GM19043 (cell line): ENCODE results near the gene CASP3.

Experiments used
- ATAC-seq: cut with Tn5 transposase; IDR thresholded peaks from one replicate; pipeline ENCODE4 v1.9.1; 2021; ENCODE audit warnings: low read depth; ENCODE audit not compliant: unreplicated experiment

The CASP3 gene

DNA sequence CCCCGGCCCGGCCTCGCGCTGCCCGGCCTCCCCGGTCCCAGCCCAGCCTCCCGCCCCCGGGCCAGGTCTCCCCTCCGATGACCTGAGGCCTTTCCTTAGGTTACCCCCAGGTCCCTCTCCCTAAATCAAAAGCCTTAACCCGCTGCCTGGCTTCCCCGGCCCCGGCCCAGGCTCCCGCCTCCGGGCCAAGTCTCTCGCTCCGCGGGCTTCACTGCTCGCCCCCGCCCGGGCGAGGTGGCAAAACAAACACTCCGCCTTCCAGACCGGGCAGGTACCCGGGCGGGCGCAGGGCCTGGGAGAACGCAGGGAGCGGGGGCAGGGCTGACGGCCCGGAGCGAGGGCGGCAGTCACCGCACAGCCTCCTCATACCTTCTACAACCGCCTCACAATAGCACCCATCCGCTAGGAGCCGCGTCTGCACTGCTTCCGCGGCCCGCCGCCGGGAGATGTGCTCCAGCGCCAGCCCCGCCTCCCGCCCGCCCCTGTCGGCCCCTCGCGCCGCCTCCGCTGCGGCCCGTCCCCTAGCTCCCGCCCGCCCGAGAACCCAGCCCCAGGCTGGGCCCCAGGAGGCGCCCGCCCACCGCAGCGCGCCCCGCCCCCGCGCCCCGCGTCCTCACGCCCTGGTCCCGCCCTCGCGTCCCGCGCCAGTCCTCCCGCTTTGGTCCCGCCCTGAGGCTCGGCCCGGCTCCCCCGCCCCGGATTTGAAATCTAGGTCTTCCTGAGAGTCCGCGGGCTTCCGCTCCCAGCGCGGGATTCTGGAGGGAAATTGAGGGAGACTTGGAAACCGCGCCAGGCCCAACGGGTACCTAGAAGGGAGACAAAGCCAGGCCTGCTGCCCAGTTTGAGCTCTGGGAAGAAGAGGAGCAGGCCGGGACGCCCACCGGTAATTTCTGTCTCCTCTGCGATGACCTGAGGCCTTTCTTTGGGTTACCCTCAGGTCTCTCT, at the start of gene CASP3, which contains the start of gene PRIMPOL:
CASP3 (minus strand) TSS at position 422 of the 945 bp plus-strand sequence. CDS start 10,994 bp downstream, outside the sequence.
PRIMPOL (plus strand) TSS at position 713 of the 945 bp plus-strand sequence. CDS start 7,403 bp downstream, outside the sequence.
- ATAC-seq = peak; percentile 72

DNA sequence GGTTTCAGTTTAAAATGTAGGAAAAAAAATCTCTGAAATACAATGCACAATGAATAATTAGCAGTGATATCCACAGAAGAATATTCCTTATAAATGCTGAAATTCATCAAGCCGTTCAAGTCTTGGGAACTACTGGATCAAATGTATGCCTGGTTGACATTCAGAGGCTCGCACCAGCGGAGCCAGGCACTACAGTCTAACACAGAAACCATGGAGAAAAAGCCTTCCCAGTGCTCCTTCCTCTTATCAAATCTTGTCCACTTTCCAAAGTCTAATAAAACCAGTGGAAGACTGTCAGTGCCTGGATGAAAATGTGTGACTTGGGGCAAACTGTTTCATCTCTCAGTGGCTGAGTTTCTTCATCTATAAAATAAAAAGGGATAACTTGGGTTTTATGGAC, 48.7 kb upstream of the CASP3 start:
- no peak for ATAC-seq

DNA sequence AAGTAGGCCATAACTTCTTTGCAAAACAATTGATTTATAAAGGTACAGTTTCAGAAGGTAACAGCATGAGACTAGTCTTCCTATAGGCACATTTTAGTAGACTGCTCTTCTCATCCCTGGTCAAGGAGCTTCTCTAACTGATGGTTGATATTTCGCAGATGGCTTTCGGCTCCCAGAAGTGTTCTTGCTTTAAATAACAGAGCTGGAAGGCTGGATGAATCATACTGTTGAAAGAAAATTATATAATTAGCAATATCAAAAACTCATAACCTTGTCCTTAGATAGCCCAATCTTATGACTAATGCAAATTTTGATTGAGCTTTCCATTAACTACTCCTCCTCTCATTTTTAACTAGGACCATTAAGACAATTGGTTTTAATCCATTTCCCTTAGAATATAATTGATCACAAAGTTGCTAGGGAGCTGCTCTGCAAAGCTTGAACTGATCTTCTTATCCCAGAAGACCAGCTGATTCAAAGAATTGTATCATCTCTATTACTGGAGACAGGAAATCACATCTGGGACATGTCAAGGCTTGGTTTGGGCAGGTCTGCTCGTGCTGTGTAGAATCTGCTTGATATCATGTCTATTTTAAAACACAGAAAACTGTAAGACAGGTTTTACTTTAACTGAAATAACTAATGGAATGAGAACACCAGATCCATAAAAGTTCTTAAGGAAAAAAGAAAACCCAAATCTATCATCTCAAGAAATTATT, 46.1 kb upstream of the CASP3 start:
- ATAC-seq = no peak

DNA sequence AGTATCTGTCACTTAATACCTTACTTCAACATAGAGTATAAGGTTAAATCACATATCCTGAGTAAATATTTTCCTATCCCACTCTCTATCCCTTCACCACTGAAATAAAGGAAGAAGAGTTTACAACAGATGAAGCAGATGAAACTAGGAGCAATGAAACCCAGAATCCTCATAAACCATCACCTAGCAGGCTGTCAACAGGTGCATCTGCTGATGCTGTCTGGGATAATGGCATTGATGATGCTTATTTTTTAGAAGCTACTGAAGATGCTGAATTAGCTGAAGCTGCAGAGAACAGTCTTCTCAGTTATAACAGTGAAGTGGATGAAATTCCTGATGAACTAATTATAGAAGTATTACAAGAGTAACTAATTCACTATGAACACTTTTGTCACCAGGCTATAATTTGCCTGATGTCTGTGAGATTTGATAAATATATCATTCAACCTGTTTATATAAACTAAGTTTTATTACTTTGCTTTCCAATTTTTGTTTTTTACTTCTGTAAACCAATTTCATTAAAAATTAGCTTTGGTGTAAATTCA, 45.2 kb upstream of the CASP3 start:
- no peak for ATAC-seq

DNA sequence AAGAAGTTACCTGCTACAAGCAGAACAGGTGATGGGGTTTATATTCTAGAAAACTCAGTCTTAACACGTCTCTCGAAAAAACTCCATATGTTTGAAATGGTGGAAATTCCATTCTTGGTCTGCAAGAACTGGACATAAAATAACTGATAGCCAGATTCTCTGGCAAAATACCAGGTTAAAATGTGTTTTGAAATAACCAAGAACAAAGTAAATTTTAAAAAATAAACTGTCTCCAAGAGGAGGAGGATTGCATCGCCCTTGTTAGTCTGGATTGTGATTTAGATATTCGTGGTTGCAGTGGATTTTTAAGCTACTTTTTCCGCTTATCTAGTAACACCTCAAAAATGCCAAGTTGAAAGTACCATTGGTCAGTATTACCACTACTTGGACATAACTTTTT, 43.8 kb upstream of the CASP3 start:
- no peak for ATAC-seq

DNA sequence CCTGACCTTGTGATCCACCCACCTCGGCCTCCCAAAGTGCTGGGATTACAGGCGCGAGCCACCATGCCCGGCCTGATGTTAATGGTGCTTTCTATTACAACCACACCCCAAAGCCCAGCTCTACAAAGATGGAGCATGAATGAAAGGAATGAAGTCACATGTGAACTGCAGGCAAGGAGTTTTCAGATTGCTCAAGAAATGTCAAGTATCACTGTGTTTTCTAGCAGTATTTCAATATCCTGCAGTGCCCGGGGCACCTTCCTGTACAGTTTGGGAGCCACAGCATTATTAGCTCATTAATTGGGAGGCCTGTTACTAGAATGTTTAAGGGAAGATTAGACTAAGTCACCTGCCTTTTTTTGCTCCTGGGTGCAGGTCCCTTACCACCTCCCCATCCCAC, 40.4 kb upstream of the CASP3 start:
- ATAC-seq = no peak

DNA sequence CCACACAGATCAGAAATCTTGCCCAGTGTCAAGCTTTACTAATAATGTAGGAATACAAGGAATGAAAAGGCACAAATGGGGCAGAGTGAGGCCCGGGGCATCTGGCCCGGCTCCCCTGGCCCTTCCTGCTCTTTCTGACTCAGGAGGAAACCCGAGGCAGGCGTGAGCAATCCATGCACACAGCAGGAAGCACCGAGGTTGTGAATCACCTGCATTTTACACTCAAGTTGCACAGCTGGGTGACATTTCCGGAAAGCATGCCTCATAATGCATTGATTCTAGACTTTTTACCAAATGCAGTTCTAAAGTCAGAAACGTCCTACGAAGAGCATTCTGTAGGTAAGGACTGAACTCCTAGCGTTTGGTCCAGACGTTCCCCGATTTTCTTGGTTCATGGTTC, 39.2 kb upstream of the CASP3 start:
- no peak for ATAC-seq

DNA sequence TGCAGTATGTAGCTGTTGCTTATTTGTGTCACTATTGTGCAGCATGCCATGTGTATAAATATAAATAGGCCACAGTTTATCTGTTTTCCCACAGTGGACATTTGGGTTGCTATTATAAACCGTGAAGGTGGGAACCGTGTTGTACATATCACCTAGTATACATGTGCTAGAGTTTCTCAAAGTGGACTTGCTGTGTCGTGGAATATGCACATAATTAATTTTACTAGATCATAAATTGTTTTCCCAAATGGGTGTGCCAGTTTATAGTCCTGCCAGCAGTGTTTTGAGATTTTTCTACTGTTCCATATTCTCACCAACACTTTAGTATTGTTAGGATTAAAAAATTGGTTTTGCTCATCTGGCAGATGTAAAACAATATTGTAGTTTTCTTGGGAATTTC, 38.8 kb upstream of the CASP3 start:
- no peak for ATAC-seq

DNA sequence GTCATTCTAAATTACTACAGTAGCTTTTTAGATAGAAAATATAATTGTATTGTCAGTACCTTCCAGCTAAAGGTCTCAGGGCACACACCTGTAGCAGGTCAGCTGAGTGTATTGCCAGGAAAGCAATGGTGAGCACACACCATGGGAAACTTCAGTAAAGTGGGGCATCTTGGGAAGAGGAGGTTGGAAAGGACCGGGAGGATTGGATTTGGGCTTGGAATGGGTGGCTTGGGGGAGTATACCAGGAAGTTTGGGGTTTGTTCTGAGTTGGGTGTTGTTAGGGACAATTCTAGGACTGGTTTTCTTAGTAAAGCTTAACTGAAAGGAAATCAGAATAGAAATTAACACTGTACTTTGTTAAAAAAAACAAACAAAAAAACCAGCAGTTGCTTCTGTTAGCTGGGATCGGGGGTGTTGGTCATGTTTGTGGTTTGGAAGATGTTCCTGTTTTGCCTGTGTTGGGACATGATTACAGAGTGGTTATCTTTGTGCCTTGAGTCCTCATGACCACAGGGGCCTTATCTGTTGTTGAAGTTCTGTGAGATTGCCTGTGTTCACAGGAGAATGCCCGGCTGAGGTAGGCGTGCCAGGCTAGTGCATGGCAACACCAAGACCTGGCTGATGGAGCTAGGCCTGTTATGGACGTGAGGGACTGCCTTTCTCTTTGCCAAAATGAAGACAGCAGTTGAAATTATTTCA, 35.4 kb upstream of the CASP3 start:
- ATAC-seq = no peak

DNA sequence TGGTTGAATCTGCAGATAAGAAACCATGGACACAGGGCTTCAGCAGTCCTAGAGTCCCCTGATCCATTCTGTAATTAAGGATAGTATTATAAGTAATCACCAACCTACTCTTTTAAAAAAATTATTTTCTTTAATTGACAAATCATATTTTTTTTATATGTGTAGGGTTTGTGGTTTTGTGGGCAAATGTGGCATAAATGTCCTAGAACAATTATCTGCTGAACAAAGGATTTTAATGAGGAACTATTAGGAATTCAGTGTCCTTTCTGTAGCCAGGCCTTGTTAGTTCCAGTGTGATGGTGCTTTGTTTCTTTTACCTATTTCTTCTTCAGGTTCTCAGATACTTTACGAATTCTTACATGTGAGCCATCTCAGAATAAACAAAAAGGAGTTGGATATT, 32.7 kb upstream of the CASP3 start:
- ATAC-seq = no peak

DNA sequence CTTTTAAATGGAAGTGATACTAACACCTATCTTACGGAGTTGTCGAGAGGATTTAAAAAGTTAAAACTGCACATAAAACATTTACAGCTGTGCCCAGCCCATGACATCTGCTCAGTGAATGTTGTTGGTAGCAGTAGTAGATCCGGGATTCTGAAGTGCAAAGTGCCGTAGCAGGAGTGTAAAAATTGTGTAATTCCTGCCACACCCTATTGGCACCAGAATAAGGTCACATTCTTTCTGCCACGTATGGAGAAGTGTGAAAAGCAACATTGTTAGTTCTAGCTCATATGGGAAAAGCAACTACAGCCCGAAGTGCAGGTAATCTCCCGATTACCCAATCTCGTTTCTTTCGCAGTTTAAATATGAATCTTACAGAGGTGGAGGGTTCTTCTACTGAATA, 31.5 kb upstream of the CASP3 start:
- no peak for ATAC-seq

DNA sequence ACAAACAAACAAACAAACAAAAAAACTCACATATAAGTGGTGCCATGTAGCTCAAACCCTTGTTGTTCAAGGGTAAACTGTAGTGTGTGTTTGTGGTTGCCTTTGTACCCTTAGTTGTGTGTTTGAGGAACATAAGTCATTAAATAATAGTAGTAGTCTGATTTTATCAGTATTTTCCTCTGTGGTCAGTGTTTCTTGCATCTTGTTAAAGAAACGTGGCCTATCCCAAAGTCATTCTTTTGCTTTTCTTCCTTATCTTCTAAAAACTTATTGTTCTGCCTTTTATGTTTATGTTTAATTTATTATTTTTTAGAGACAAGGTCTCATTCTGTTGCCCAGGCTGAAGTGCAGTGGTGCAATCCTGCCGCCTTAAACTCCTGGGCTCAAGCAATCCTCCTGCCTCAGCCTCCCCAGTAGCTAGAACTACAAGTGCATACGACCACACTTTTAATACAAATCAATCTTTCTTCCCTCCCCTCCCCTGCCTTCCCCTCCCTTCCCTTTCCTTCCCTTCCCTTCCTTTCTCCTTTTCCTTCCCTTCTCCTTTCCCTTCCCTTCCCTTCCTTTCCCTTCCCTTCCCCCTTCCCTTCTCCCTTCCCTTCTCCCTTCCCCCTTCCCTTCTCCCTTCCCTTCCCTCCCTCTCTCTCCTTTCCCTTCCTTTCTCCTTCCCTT, 26.7 kb upstream of the CASP3 start:
- no peak for ATAC-seq

DNA sequence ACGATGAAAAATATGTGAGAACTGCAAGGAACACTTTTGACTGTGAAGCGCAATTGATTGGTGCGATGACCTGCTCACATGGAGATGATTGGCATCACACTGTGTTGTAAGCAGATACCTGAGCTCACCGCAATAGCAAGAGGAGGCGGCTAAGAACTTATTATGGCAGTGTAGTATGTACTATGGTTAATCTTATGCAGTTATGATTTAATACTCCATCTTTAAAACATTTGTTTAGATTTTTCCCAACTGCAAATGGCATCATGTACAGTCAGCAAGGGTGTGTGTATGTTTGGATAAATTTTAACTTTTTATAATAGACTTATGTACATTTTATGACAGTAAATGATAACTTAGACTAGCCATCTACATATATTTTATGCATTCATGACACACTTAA, 25.8 kb upstream of the CASP3 start:
- ATAC-seq = no peak

DNA sequence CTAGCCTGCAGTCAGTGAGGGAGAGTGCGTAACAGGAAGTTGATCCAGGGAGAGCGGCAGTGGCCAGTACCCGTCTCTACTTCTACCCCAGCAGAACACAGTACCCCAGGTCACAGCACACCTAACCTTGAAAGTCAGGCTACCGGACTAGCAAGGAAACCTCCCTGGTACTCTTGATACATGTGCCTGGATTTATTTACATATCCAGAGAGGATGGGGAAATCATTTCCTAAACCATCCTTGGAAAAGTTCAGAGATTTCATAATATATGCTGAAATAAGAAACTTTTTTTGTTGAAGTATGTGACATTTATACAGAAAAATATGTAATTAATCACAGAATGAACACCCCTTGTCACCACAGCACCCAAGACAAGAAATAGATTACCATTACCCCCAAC, 24.8 kb upstream of the CASP3 start:
- ATAC-seq = no peak

DNA sequence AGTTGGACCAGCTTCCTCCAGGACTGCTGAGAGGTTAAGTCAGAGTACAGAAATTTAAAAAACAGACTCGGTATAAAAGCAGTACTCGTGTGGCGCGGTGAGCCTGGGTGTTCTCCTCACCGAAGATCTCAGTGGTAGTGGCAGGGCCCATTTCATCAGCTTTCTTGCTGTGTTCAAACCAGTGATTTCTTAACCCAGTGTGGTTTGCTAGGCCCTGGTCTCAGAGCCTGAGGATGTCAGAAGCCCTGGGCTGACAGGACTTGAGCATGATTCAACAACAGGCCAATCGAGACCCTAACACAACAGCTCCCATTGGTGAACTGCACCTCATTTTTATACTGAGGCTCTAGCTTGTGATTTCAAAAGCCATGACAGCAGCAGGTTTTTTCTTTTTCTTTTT, 23.5 kb upstream of the CASP3 start:
- ATAC-seq = no peak

DNA sequence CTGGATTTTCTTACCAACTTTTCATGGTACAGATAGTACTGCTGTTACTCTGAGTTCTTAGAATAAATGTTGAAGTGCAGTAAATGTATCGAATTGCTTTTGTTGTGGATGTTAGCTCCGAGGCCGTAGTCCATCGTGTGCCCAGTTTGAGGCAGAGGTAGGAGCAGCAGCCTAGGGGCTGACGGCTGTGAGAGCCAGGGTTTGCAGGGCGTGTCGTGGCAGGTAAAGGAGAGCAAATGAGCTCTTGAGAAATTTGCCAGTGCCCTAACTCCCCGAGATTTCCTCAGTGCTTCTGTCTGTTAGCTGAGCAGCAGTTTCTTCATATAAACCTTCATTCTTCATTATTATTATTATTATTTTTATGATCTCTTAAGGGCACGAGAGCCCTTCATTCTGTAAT, 21.9 kb upstream of the CASP3 start:
- no peak for ATAC-seq

DNA sequence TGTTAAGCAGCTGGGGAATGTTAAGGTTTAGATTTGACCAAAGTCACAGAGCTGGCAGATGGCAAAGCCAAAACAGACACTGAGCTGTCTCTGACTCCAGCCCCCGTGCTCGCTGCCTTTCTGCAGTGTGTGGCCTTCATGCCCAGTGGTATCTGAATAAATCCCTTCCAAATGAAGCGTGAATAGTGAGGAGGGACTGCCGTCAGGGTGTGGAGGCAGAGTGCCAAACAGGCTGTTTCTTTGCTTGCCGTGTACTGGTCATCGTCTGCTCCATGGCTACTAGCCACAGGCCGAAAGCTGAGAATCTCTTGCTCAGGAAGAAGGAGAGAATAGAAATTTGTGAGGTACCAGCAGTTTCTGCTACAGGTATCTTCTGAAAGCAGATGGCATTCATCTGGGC, 20.0 kb upstream of the CASP3 start:
- ATAC-seq = no peak

DNA sequence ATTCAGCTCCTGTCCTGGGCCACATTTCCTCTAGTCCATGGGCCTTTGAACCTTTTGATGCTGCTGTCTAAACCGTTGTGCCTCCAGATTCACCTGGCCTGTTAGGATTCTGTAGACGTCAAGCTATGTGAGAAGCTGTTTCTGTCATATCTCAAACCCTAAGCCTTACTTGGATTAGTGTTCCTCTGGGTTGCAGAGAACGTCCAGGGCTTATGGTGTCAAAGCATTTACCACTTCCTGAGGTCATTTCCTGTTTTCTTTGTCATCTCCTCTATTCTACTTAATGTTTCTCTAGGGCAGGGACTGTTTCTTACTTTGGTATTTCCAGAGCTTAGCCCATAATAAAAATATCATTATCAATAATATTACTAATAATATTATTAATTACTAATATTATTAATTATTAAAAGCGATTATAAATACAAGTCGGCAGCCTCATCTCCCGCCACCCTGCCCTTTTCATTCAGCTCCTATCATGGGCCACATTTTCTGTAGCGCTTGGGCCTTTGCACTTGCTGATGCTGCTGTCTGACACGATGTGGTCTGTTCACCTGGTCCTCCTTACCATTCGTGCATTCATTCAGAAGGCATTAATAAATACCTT, 19.4 kb upstream of the CASP3 start:
- peak; percentile 67 for ATAC-seq

DNA sequence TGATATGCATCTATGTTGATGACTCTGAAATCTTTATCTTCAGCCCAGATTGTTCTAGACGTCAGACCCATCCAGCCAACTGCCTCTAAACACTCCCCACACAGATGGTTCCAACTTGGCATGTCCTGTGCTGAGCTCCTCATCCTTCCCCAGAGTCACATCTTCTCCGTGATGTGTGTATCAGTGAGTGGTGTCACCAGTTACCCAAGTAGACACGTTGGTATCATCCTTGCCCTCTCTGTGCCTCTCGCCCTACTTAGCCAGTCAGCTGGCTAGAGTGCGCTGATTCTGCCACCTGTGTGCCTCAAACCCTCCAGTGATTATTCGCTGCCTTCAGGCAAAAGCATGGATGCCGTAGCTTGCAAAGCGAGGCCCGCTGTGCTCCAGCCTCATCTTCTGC, 18.8 kb upstream of the CASP3 start:
- ATAC-seq = no peak

DNA sequence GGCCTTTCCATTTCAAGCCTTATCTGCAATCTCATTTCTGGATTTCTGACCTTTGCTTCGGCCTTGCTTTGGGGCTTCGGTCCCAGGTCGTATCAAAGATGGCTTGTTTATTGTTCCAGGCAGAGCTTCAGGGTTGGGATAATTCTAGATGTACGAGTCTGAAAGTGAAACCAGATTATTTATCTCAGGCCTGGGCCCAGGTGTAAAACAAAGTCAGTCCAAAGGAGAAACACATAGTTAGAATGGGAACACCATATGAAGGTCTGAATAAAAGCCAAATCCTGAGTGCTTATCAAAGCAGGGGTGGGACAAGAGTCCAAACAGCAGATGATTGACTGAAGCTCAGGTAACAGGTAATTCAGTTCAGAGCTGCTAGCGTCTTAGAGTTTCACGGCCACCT, 17.4 kb upstream of the CASP3 start:
- ATAC-seq = no peak
